T-helper 1 cell treated with Interleukin-12 subunit alpha and Interleukin-12 subunit beta and Interleukin-4 antibody, amounts not matched to agents 30 μg/mL and 1 μg/mL, for 36 hours (primary cell): ENCODE measurements around the gene FBXL3.

Experiments
- H3K27ac Mint-ChIP-seq: one replicate; pipeline ENCODE4 v1.8.0; 2021; ENCODE audit warnings: mild to moderate bottlenecking, mixed read lengths
- H3K27me3 Mint-ChIP-seq: one replicate; pipeline ENCODE4 v1.8.0; 2021; ENCODE audit warnings: low read depth, mixed read lengths
- H3K36me3 Mint-ChIP-seq: one replicate; pipeline ENCODE4 v1.8.0; 2021; ENCODE audit warnings: low read depth, mixed read lengths
- H3K4me1 Mint-ChIP-seq: one replicate; pipeline ENCODE4 v1.8.0; 2021; ENCODE audit warnings: low read depth, mixed read lengths
- H3K4me3 Mint-ChIP-seq: one replicate; pipeline ENCODE4 v1.8.0; 2021; ENCODE audit warnings: mild to moderate bottlenecking, moderate library complexity, mixed read lengths
- H3K9me3 Mint-ChIP-seq: one replicate; pipeline ENCODE4 v1.8.0; 2021; ENCODE audit warnings: mixed read lengths

Gene FBXL3

GRCh38 chr13:77038907-77039480 is 12.0 kb upstream of the FBXL3 start:
- H3K27ac Mint-ChIP-seq = no peak overlapping the region
- no peak overlapping the region for H3K4me3 Mint-ChIP-seq
- peaks cover 5% of the 10 kb centered on the region for H3K36me3 Mint-ChIP-seq
- H3K27me3 Mint-ChIP-seq = no peaks in the 10 kb centered on the region
- no peaks in the 10 kb centered on the region for H3K9me3 Mint-ChIP-seq
- H3K4me1 Mint-ChIP-seq = peaks cover 7% of the 10 kb centered on the region

GRCh38 chr13:77036279-77036678 is 9.3 kb upstream of the FBXL3 start:
- Mint-ChIP-seq H3K27ac (no peak overlapping the region), H3K36me3 (peaks cover 5% of the 10 kb centered on the region), H3K4me3 (no peak overlapping the region), H3K27me3 (no peaks in the 10 kb centered on the region), H3K9me3 (no peaks in the 10 kb centered on the region), H3K4me1 (peaks cover 4% of the 10 kb centered on the region)

GRCh38 chr13:77034881-77035280 is 7.9 kb upstream of the FBXL3 start:
- Mint-ChIP-seq H3K36me3 (peaks cover 5% of the 10 kb centered on the region), H3K27me3 (no peaks in the 10 kb centered on the region), H3K9me3 (no peaks in the 10 kb centered on the region), H3K27ac (no peak overlapping the region), H3K4me1 (peaks cover 4% of the 10 kb centered on the region), H3K4me3 (no peak overlapping the region)

GRCh38 chr13:77033717-77034302 is 6.9 kb upstream of the FBXL3 start:
- Mint-ChIP-seq H3K4me1 (peaks cover 4% of the 10 kb centered on the region), H3K27me3 (no peaks in the 10 kb centered on the region), H3K4me3 (no peak overlapping the region), H3K27ac (no peak overlapping the region), H3K9me3 (no peaks in the 10 kb centered on the region), H3K36me3 (peaks cover 3% of the 10 kb centered on the region)

GRCh38 chr13:77031656-77032243 is 4.8 kb upstream of the FBXL3 start:
- Mint-ChIP-seq H3K4me1 (peaks cover 11% of the 10 kb centered on the region), H3K27me3 (no peaks in the 10 kb centered on the region), H3K9me3 (no peaks in the 10 kb centered on the region), H3K36me3 (peaks cover 3% of the 10 kb centered on the region), H3K27ac (no peak overlapping the region), H3K4me3 (no peak overlapping the region)

GRCh38 chr13:77029436-77029835 is 2.5 kb upstream of the FBXL3 start:
- Mint-ChIP-seq H3K4me1 (peaks cover 22% of the 10 kb centered on the region), H3K4me3 (no peak overlapping the region), H3K27ac (no peak overlapping the region), H3K9me3 (no peaks in the 10 kb centered on the region), H3K36me3 (peaks cover 7% of the 10 kb centered on the region), H3K27me3 (no peaks in the 10 kb centered on the region)

GRCh38 chr13:77028202-77028601 is 1.2 kb upstream of the FBXL3 start:
- no peaks in the 10 kb centered on the region for H3K27me3 Mint-ChIP-seq
- H3K27ac Mint-ChIP-seq = peak overlapping the region; percentile 52
- peaks cover 28% of the 10 kb centered on the region for H3K4me1 Mint-ChIP-seq
- H3K4me3 Mint-ChIP-seq = peak overlapping the region; percentile 95
- peaks cover 10% of the 10 kb centered on the region for H3K36me3 Mint-ChIP-seq
- no peaks in the 10 kb centered on the region for H3K9me3 Mint-ChIP-seq

GRCh38 chr13:77026255-77026860 is 601 bp downstream of the FBXL3 start:
- Mint-ChIP-seq H3K27me3 (no peaks in the 10 kb centered on the region), H3K4me3 (peak overlapping the region; percentile 97), H3K36me3 (peaks cover 17% of the 10 kb centered on the region), H3K4me1 (peaks cover 42% of the 10 kb centered on the region), H3K27ac (peak overlapping the region; percentile 92), H3K9me3 (no peaks in the 10 kb centered on the region)

GRCh38 chr13:77022341-77022740 is 4.6 kb downstream of the FBXL3 start:
- Mint-ChIP-seq H3K36me3 (peaks cover 27% of the 10 kb centered on the region), H3K4me1 (peaks cover 42% of the 10 kb centered on the region), H3K4me3 (no peak overlapping the region)

GRCh38 chr13:77019756-77020155 is 7.2 kb downstream of the FBXL3 start:
- peaks cover 40% of the 10 kb centered on the region for H3K4me1 Mint-ChIP-seq
- H3K27me3 Mint-ChIP-seq = no peaks in the 10 kb centered on the region
- H3K9me3 Mint-ChIP-seq = no peaks in the 10 kb centered on the region
- peaks cover 40% of the 10 kb centered on the region for H3K36me3 Mint-ChIP-seq
- no peak overlapping the region for H3K27ac Mint-ChIP-seq
- H3K4me3 Mint-ChIP-seq = no peak overlapping the region

More at GRCh38 chr13:77022341-77022740, 4.6 kb downstream of the FBXL3 start:
- Mint-ChIP-seq H3K27me3 (no peaks in the 10 kb centered on the region), H3K27ac (no peak overlapping the region), H3K9me3 (no peaks in the 10 kb centered on the region)

- Mint-ChIP-seq H3K27me3 (no peaks in the 10 kb centered on the region), H3K4me1 (peaks cover 22% of the 10 kb centered on the region), H3K36me3 (peaks cover 45% of the 10 kb centered on the region), H3K4me3 (no peak overlapping the region), H3K27ac (no peak overlapping the region), H3K9me3 (no peaks in the 10 kb centered on the region)
Observed at GRCh38 chr13:77016888-77017623, 9.9 kb downstream of the FBXL3 start.

- Mint-ChIP-seq H3K36me3 (peaks cover 48% of the 10 kb centered on the region), H3K4me1 (peaks cover 20% of the 10 kb centered on the region), H3K27me3 (no peaks in the 10 kb centered on the region), H3K4me3 (no peak overlapping the region), H3K27ac (no peak overlapping the region), H3K9me3 (no peaks in the 10 kb centered on the region)
Observed at GRCh38 chr13:77016251-77016812, 10.6 kb downstream of the FBXL3 start.

GRCh38 chr13:77014906-77015685 is 11.9 kb downstream of the FBXL3 start:
- no peaks in the 10 kb centered on the region for H3K27me3 Mint-ChIP-seq
- H3K9me3 Mint-ChIP-seq = no peaks in the 10 kb centered on the region
- H3K4me3 Mint-ChIP-seq = no peak overlapping the region
- peaks cover 52% of the 10 kb centered on the region for H3K36me3 Mint-ChIP-seq
- peaks cover 17% of the 10 kb centered on the region for H3K4me1 Mint-ChIP-seq
- no peak overlapping the region for H3K27ac Mint-ChIP-seq
